Left colon (tissue), 2 donors: ENCODE measurements around the gene DCDC2B. TPM values are rescaled to one million over a fixed set of nuclear protein-coding genes. Genes with fewer than 3 reads are reported as not detected.
"Not testable (repeated sequence)": the region's sequence is repeated elsewhere in the genome, so short reads cannot be mapped to it uniquely, and the experiment has no call there.

Experiments
- ATAC-seq: fragments of 200-7000 bp; cut with Tn5 transposase; one replicate; pipeline ENCODE4 v1.9.1; 2020; ENCODE audit warnings: mild to moderate bottlenecking, moderate library complexity
- DNase-seq, 2 donors: peaks; one replicate each; pipeline ENCODE4 v3.0.0-alpha.2; 2020
- intact Hi-C, 2 donors: fragments of 100-400 bp; cut with DNase I in 1 of 2; cut with micrococcal nuclease in 1 of 2; formaldehyde crosslinking; loops; one replicate each; pipeline versions ENCODE4 v1.11.2 to v1.14.0; 2022; cut with DNase I, micrococcal nuclease
- total RNA-seq, 2 donors: library from RNA; stranded (reverse); fragmentation: NEBNext Ultra II Directional; extraction: Animal tissue kit (Norgen Biotek cat#: 25700); gene quantifications; one replicate each; pipeline ENCODE4 v1.2.1, GENCODE V29; 2021
- donor health status: DM: no; HTN: no; CAD: no.
- donor health status: DM: yes; HTN: yes; CAD: no.

The DCDC2B gene
- total RNA-seq, 2 donors from 2014 or later = not detected

DNA sequence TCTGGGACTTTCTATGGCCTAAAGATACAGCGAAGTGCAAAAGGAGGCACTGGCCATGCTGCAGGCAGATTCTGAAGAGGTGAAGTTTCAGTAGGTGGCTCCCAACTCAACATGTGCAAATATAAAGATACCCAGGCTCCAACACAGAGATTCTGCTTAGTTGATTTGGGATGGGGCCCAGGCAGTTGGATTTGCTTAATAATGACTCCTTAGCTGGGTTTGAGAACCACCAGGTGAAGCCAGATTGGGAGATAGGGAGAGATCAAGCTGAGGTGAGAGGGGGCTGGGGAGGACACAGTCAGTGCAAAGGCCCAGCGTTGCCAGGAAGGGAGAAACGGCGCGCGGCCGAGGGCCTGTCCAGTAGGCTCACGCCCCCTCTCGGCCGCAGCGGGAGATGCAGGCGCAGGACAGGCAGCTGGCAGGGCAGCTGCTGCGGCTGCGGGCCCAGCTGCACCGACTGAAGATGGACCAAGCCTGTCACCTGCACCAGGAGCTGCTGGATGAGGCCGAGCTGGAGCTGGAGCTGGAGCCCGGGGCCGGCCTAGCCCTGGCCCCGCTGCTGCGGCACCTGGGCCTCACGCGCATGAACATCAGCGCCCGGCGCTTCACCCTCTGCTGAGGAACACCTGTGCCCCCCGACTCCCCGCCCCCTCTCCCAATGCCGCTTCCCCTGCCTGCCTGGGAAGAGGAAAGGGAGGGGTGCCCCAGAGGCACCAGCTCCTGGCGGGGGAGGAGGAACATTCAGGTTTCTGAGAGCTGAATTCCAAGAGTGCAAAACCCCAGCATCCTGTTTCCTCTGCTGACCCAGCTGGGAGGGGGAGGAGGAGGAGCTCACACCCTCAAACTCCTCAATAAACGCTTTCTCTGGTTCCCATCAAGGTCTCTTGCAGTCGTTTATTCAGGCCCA, 39.3 kb downstream of the DCDC2B start:
- ATAC-seq (peak; percentile 90), DNase-seq (peak; percentile 83 to 94)
- intact Hi-C loops = no loop called here

DNA sequence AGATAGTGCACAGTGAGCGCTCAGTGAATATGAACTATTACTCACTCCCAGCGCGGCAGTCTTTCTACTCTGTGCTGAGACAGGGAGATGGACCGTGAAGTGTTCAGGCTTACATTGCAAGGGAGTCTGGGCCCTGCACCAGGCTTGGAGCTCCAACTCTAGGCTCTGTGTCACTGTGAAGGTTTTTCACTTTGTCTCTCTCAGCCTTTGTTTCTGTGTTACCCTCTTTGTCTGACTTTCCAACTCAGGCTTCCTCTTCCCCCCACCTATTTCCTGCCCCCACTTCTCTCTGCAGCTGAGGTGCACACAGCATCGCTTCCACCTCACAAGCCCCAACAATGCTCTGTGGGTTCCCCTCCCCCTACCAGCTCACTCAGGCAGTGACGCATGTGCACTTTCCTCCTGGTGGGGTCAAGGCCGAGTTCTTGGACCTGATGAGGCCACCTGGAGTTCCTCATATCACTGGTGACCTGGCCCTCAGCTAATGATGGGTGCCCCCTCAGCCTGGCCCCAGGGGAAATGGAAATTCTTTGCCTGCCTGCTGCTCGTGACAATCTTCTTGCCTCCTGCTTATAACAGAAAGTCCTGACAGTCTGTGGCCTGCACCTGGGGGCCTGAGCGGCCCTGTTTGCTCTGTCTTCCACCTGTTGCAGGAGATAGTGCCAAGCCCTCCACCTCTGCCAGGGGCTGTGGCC, 41.1 kb downstream of the DCDC2B start:
- DNase-seq (peak; percentile 62 to 67), ATAC-seq (peak; percentile 32)
- intact Hi-C loops = no loop called here

DNA sequence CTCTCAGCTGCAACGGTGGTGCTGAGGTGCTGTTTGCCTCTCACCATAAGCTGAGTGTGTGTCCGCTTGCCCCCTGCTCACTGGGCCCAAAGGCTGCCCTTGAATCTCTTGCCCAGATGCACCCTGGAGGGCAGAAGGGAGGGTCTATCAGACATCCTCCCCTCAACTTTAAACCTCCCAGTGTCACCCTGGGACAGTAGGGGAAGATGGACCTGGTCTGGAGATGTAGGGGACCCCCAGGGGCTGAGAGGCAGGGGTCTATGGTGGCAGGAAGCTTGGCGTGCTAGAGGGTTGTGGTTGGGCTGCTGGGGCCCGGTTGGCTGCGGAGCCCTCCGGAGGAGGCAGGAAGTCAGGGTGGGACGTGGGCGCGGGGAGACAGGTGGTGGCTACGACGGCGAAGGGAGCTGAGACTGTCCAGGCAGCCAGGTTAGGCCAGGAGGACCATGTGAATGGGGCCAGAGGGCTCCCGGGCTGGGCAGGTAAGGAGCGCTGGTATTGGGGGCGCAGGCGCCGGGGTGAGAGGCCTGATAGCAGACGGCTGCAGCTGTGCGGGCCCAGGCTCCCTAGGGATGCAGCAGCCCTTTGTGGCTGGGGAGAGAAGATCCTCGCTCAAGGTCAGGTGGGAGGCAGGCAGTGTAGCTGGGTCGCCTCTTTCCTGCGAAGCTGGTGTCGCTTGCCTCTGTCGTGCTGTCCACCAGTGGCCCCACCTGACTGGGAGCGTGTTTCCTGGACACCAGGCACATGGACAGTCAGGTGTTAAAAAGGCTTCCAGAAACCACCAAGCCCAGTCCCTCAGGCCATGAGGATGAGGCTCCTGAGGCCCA, 42.2 kb downstream of the DCDC2B start, which contains the start of gene LCK:
Gene LCK, plus strand, starts transcription at position 373 of the 824 bp plus-strand sequence. CDS start 23,065 bp downstream, outside the sequence.
- intact Hi-C loops = no loop called here
- DNase-seq = peak in 1 of 2 donors; percentile 50
- ATAC-seq = no peak

DNA sequence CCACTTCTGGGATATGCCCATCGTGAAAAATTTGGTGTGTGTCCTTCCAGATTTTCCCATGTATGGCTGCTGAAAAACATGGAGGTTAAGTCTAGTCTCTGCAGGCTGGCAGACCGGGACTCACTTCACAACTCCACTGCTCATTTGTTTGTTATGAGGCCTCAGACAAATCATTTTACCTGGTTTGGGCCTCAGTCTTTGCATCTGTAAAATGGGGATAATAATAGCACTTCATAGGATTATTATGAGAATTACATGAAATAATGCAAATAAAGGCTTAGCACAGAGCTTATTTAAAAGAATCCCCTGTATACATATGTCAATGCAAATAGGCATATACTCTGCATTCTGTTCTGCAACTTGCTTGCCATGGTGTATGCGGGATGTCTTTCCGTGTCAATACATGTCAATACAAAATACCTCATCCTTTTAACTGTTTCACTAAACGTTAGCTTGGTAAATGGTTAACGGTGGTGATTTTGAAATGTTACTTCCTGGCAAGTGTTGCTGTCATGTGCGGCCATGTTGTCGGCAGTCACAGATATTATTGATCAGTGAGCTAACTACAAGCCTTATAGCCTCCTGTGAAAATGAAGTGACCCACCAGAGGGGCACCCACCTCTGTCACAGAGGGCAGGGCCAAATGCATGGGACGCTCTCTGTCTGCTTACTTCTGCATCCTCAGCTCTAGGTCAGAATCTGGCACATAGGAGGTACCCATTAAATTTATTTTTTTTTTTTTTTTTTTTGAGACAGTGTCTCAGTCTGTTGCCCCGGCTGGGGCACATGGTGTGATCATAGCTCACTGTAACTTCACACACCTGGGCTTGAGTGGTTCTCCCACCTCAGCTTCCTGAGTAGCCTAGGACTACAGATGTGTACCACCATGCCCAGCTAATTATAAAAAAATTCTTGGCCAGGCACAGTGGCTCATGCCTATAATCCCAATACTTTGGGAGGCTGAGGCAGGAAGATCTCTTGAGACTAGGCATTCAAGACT, 46.5 kb downstream of the DCDC2B start:
- intact Hi-C loops = no loop called here
- no peak for ATAC-seq
- no peak for DNase-seq

DNA sequence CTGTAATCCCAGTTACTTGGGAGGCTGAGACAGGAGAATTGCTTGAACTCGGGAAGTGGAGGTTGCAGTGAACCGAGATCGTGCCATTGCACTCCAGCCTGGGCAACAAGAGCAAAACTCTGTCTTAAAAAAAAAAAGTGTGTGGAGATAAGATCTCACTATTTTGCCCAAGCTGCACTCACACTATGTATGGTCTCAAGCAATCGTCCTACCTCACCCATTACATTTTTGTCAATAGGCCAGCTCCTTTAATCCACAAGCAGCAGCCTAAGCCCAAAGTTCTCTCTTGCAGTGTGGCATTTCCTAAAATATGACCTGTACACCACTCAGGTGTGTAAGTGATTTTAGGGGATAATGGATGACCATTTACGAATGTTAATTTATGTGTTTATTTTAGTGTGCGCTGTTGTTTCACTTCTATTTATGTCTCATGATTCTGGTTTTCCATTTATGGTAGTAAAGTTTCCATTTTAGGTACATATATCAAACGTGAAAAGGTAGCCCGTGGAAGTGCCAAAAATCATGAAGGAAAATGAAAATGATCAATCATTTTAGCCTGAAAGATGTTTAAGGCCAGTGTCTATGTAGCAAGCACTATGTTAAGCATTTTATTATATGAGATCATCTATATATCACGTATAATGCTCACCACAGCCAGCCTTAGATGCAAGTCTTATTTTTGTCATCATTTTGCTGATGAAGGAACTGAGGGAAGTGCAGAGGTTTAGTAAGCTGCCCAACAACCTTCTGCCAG, 47.8 kb downstream of the DCDC2B start:
- DNase-seq (no peak), ATAC-seq (no peak)
- intact Hi-C loops = no loop called here

DNA sequence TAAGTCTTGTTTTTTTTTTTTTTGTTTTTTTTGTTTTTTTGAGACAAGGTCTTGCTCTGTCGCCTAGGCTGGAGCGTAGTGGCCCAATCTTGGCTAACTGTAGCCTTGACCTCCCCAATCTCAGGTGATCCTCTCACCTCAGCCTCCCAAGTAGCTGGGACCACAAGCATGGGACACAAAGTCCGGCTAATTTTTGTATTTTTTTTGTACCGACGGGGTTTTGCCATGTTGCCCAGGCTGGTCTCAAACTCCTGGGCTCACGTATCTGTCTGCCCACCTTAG, 48.3 kb downstream of the DCDC2B start:
- ATAC-seq (no peak), DNase-seq (no peak)
- intact Hi-C loops = no loop called here

DNA sequence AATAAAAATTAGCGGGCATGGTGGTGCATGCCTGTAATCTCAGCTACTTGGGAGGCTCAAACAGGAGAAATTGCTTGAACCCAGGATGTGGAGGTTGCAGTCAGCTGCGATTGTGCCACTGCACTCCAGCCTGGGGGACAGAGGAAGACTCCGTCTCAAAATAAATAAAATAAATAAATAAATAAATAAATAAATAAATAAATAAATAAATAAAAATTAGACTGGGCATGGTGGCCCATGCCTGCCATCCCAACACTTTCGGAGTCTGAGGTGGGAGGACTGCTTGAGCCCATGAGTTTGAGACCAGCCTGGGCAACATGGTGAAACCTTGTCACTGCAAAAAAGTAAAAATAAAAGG, 54.3 kb downstream of the DCDC2B start:
- intact Hi-C loops, ATAC-seq, DNase-seq: not testable (repeated sequence)

DNA sequence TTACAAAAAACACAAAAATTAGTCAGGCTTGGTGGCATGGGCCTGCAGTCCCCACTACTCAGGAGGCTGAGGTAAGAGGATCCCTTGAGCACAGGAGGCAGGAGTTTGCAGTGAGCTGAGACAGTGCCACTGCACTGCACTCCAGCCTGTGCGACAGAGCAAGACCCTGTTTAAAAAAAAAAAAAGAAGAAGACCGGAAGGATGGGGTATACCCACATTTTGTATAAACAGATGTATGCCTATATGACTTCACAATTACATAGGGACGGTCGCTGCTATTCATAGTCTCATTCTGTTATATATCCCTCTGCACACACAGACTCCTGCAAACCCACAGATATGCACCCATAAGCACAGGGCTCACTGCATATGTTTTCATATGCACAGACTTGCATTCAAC, 54.9 kb downstream of the DCDC2B start:
- no peak for DNase-seq
- intact Hi-C loops = no loop called here
- no peak for ATAC-seq

Other genes with a start within 250 kb of the DCDC2B start
- gene KHDRBS1, start 195.2 kb upstream of the DCDC2B start, total RNA-seq = 100 to 1,000 TPM in 1 of 2 donors, 10 to 100 TPM in 1; 87.3 to 102 TPM
- gene TMEM39B, start 136.2 kb upstream of the DCDC2B start, total RNA-seq = 10 to 100 TPM; 12.4 to 13.2 TPM
- gene KPNA6, start 101.0 kb upstream of the DCDC2B start, total RNA-seq = 10 to 100 TPM; 55.6 to 58.9 TPM
- gene TXLNA, start 29.4 kb upstream of the DCDC2B start, total RNA-seq = 10 to 100 TPM; 34.5 to 37.6 TPM
- gene CCDC28B, start 8.5 kb upstream of the DCDC2B start, total RNA-seq = 1 to 10 TPM; 1.3 to 2.3 TPM
- 1 to 10 TPM; 1.3 to 1.8 TPM for gene IQCC, start 3.4 kb upstream of the DCDC2B start, total RNA-seq
- gene TMEM234, start 13.3 kb downstream of the DCDC2B start, total RNA-seq = 10 to 100 TPM; 24.2 to 28.0 TPM
- gene EIF3I, start 13.3 kb downstream of the DCDC2B start, total RNA-seq = 100 to 1,000 TPM; 115 to 128 TPM
- gene FAM167B, start 38.1 kb downstream of the DCDC2B start, total RNA-seq = 1 to 10 TPM; 2.8 to 3.3 TPM
- 1 to 10 TPM; 2.0 to 4.2 TPM for gene LCK, start 42.2 kb downstream of the DCDC2B start, total RNA-seq
- gene HDAC1, start 83.0 kb downstream of the DCDC2B start, total RNA-seq = 100 to 1,000 TPM; 218 to 252 TPM
- gene MARCKSL1, start 127.1 kb downstream of the DCDC2B start, total RNA-seq = 100 to 1,000 TPM; 135 to 144 TPM
- gene FAM229A, start 153.4 kb downstream of the DCDC2B start, total RNA-seq = 1 to 10 TPM; 7.9 to 8.9 TPM
- 1 to 10 TPM; 1.2 to 1.9 TPM for gene TSSK3, start 153.4 kb downstream of the DCDC2B start, total RNA-seq
- gene BSDC1, start 185.4 kb downstream of the DCDC2B start, total RNA-seq = 10 to 100 TPM; 73.0 to 87.9 TPM